HG02571 (cell line): Measurements from ENCODE around the gene FAT1.

ENCODE experiments used
- ATAC-seq: cut with Tn5 transposase; IDR thresholded peaks from one replicate; pipeline ENCODE4 v1.9.1; 2021; ENCODE audit warnings: mild to moderate bottlenecking, moderate library complexity; ENCODE audit not compliant: unreplicated experiment

Gene FAT1

GRCh38 chr4:186622788-186623464, 100.7 kb downstream of the FAT1 start:
- no peak for ATAC-seq

- ATAC-seq = no peak
Observed at GRCh38 chr4:186621959-186622553, 101.6 kb downstream of the FAT1 start.

- no peak for ATAC-seq
Observed at GRCh38 chr4:186619088-186619487, 104.6 kb downstream of the FAT1 start.

- ATAC-seq = no peak
Observed at GRCh38 chr4:186617921-186618320, 105.7 kb downstream of the FAT1 start.

- ATAC-seq = no peak
Observed at GRCh38 chr4:186607490-186607889, 116.2 kb downstream of the FAT1 start.

- no peak for ATAC-seq
Observed at GRCh38 chr4:186606591-186606992, 117.1 kb downstream of the FAT1 start.

DNA sequence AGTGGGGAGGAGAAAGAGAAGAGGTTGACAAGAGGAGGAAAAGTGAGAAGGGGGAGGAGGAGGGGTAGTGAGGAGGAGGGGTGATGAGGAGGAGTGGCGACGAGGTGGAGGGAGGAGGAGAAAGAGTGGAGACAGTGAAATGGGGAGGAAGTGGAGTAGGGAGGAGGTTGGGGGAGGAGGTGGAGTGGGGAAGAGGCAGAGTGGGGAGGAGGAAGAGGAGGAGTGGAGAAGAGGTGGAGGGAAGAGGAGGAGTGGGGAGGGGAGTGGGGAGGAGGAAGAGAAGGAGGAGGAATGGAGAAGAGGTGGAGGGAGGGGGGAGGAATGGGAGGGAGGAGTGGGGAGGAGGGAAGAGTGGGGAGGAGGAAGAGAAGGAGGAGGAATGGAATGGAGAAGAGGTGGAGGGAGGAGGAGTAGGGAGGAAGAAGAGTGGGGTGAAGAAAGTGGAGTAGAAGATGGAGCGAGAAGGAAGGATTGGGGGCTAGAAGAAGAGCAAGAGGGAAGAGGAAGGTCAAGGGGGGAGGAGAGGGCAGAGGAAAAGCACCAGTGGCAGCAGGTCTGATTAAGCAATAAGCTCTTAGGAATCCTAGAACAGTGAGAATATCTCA, 118.3 kb downstream of the FAT1 start:
- no peak for ATAC-seq

DNA sequence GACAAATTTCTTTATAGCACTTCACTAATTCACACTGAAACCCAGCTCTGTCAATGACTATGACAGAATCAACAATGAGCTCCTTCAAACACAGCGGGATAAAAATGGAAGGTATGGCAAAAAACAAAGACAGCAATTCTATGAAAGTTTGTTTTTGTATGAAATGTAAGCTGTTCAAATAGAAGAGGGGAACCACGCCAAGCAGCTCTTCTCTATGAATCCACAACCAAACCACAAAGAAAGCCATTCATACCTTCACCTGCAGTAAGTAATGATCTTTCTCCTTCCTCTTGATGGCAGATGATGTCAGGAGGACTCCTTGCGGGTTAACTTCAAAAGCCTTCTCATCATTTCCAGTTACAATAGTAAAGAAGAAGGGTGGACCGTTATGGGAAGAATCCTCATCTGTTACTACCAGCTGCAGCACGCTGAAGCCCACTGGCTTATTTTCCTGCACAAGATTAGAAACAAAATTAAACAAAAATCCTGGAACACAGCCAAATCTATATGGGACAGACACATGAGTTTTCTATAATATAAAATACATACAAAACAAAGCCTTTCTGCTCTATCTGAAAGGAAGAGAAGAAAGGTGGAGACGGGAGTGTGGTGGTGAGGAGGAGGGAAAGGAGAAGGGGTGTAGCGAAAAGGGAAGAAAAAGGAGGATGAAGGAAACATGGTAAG, 119.4 kb downstream of the FAT1 start:
- no peak for ATAC-seq

DNA sequence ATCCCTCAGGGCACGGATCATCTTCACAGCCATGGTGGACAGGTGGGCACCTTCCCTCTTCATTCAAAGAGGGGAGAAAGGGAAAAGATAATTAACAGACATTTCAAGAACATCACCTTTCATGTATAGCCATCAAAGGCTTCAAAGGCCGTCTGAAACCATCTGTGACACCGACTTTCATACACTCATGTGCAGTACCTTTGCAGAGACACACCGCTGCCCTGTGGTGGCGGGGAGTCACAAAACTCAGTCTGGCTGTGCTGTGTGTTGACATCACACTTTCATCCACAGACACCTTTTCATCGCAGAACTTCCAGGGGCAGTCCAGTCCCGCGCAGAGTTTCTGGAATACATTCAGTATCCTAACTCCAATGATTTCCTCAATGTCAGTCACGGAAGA, 120.7 kb downstream of the FAT1 start:
- no peak for ATAC-seq

- no peak for ATAC-seq
Observed at GRCh38 chr4:186599483-186599882, 124.2 kb downstream of the FAT1 start.

- ATAC-seq = no peak
Observed at GRCh38 chr4:186598686-186599085, 125.0 kb downstream of the FAT1 start.

- no peak for ATAC-seq
Observed at GRCh38 chr4:186596850-186597390, 126.7 kb downstream of the FAT1 start.

GRCh38 chr4:186596346-186596745, 127.3 kb downstream of the FAT1 start:
- ATAC-seq = no peak

DNA sequence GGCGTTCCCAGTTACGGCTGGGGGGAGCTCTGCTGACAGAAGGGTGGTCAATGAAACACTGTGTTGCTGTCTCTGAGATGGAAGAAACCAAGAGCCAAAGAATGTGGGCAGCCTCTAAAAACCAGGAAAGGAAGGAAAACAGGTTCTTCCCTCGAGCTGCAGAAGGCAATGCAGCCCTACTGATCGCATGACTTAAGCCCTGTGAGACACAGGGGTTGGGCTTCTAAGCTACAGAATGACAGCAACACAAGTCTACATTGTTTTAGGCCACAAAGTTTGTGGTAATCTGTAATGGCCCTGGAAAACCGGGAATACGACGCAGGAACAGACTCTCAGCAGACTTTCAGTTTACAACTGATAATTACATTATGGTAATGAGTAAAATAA, 130.1 kb downstream of the FAT1 start:
- no peak for ATAC-seq

DNA sequence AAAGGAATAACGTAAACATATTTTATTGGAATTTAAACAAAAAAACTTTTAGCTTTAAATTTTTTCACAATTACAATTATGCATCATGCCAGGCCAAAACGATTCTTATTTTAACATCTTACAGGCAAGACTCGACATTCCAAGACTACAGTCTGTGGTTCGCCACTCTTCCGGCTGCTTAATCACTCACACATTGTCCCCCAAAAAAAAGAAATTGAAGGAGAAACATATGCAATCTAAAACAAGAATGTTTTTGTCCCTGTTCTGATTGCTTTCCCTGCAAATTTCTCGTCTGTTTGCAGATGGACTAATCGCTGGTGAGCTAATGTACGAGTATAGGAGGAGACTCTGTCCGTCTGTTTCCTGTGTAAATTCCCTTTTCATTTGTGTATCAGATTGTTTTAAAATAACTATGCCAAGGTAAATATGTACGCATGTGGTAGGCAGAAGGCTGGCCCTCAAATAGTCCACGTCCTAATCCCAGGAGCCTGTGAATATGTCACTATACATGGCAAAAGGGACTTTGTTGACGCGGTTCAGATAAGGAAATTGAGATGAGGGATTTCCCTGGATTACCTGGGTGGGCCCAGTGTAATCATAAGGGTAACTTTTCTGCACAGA, 130.6 kb downstream of the FAT1 start:
- no peak for ATAC-seq

- no peak for ATAC-seq
Observed at GRCh38 chr4:186592445-186592844, 131.2 kb downstream of the FAT1 start.

GRCh38 chr4:186591651-186592050, 132.0 kb downstream of the FAT1 start:
- ATAC-seq = no peak

GRCh38 chr4:186588503-186588902, 135.2 kb downstream of the FAT1 start:
- no peak for ATAC-seq

- ATAC-seq = peak; percentile 58
Observed at GRCh38 chr4:186587416-186588018, 136.1 kb downstream of the FAT1 start.

DNA sequence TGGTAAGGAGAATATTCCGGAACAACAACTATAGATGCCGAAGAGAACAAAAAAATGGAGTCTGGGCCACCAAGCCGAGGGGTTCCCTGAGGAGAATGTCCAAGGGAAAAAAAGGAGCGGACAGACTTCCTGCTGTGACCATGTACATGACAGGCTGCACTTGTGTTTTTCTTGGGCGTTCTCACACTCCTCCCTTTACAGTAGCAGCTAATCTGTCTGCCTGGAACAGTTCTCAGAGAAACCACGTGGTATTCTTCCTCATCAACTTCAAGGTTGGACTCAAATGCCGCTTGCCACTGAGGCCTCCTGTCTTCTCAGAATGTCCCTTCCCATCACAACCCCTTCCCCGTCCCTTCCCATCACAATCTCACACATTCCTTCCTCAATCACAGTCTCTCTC, 137.5 kb downstream of the FAT1 start:
- ATAC-seq = no peak

DNA sequence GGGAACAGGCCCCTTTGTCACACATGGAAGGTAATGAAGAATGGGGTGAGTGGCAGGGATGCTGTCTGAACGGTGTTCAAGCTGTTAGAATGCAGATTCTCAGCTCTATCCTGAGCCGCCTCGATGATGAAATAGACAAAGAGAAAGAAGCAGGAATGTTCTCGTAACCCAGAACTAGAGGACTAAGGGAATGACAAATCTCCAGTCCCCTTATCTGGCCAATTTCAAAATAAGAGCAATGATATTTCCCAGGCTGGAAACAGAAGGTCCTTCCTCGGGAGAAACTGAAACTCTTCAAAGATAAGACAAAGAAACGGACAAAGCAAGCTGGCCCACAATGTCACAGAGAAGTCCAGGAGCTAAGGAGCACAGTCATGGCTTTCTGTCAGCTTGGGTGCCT, 138.7 kb downstream of the FAT1 start:
- ATAC-seq = no peak
